Measurements from ENCODE around the gene EMC9.

DNA sequence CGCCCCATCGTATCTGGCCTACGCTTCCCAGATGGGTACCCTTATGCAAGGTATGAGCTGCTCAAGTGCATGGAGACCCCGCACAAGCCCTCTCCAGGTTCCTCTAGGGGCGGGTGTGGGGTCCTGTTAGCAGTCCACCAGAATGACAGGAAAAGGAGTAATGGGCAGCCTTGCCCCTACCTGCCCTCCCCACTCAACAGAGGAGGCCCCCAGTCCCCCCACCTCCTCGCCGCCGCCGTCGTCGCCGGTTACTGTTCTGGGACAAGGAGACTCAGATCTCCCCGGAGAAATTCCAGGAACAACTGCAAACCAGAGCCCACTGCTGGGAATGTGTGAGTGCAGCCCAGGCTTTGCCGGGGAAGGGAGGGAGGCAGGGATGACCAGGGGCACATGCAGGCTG lies 36.5 kb upstream of the EMC9 start:
- TF ChIP-seq, protein P1, sequence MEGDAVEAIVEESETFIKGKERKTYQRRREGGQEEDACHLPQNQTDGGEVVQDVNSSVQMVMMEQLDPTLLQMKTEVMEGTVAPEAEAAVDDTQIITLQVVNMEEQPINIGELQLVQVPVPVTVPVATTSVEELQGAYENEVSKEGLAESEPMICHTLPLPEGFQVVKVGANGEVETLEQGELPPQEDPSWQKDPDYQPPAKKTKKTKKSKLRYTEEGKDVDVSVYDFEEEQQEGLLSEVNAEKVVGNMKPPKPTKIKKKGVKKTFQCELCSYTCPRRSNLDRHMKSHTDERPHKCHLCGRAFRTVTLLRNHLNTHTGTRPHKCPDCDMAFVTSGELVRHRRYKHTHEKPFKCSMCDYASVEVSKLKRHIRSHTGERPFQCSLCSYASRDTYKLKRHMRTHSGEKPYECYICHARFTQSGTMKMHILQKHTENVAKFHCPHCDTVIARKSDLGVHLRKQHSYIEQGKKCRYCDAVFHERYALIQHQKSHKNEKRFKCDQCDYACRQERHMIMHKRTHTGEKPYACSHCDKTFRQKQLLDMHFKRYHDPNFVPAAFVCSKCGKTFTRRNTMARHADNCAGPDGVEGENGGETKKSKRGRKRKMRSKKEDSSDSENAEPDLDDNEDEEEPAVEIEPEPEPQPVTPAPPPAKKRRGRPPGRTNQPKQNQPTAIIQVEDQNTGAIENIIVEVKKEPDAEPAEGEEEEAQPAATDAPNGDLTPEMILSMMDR (IDR thresholded peaks at IDR 0.05): no peak
- no peak for TF ChIP-seq POLR2A (IDR thresholded peaks at IDR 0.05)

Measured in adrenal gland (tissue), 5 donors.